Left renal pelvis (tissue), 4 donors: ENCODE data around the gene NAIF1. TPM values are rescaled to one million over a fixed set of nuclear protein-coding genes. Genes with fewer than 3 reads are reported as not detected.
"Not testable (repeated sequence)": the region's sequence is repeated elsewhere in the genome, so short reads cannot be mapped to it uniquely, and the experiment has no call there.

Experiments used
- DNase-seq, 4 donors: peaks; one replicate each; pipeline ENCODE4 v3.0.0-alpha.2; 2013; ENCODE audit warnings: low read depth in 4 of 4, low spot score in 3 of 4
- polyA plus RNA-seq, 4 donors: library from polyadenylated mRNA; unstranded; fragments of 120-200 nt; gene quantifications; one replicate each; pipeline ENCODE4 v1.2.1, GENCODE V29; 2013; ENCODE audit not compliant: insufficient read length in 4 of 4

Gene NAIF1
- polyA plus RNA-seq, 4 donors, result 7.6 to 14.0 (median 11.0) TPM

DNA sequence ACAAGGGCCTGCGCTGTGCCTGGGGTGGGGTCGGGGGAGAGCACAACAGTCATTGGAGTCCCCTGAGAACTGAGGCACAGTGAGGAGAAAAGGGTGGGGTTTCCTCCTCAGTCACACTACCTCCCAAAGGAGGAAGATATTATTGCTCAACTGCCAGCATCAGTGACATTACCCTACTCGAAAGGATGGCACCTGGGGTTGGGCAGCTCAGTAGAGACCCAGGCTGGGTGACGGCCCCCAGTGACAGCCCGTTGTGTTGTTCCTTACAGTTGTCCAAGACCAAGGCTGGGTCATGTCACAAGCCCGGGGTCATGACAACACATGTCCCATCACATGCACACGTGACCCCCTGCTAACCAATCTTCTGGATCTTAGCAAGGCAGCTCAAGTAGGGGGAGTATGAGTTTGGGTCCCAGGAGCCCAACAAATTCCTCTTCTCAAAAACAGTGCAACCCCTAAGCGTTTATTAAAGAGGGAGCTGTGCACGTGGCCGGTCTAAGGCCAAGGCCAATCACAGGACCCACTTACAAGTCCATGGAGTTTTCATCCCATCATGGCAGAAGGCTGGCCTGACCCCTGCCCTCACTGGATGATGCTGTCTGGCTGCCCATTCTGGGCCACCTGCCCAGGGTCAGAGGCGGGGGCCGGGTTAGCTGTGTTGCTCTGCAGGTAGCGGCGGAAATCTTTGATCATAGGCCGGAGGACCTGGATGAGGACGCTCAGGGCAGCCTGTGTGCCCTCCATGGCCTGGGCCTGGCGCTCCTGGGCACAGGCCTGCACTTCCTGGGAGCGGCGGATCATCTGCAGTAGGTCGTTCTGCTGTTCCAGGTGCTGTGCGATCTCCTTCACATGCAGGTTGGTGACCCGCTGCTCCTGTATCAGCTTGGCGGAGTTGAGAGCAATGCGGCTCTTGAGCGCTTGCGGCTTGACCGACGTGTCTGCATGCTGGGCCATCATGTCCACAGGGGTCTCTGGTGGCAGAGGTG lies 4.0 kb downstream of the NAIF1 start:
- DNase-seq, result no peak

DNA sequence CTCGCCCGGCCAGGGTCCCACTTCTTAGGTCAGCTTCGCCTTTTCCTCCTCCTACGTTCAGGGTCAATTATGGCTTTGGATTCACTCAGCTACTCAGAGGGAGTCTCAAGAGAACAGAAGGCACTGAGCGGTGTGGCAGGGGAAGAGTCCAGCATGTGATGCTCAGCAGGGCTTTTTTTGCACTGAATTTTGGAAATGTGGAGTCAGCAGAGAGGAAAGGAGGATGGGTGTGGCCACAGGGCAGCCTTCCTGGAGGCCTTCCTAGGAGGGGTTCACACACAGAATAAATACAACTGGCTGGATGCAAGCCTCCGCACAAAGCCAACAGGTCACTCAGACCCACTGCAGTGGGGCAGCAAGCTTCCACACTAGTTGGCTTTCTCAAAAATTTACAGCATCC lies 4.8 kb downstream of the NAIF1 start:
- no peak for DNase-seq

- DNase-seq, result no peak
These were observed 5.7 kb downstream of the NAIF1 start for GRCh38 chr9:128061275-128061960.

DNA sequence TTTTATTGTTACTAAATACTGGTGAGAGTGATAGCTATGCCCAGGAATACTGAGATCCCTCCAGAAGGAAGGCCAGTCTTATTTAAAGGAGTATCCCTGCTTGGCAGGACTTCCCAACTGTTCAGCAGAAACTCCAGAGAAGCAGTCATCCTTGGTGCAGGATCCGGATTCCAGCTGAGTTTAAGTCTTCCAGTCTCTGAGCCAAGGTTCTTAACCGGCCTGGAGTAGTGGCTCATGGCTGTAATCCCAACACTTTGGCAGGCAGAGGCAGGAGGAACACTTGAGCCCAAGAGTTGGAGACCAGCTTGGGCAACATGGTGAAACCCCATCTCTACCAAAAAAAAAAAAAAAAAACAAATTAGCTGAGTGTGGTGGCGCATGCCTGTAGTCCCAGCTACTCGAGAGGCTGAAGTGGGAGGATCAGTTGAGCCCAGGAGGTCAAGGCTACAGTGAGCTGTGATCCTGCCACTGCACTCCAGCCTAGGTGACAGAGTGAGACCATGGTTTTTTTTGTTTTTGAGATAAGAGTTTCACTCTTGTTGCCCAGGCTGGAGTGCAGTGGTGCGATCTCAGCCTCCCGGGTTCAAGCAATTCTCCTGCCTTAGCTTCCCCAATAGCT lies 7.6 kb downstream of the NAIF1 start:
- no peak for DNase-seq

DNA sequence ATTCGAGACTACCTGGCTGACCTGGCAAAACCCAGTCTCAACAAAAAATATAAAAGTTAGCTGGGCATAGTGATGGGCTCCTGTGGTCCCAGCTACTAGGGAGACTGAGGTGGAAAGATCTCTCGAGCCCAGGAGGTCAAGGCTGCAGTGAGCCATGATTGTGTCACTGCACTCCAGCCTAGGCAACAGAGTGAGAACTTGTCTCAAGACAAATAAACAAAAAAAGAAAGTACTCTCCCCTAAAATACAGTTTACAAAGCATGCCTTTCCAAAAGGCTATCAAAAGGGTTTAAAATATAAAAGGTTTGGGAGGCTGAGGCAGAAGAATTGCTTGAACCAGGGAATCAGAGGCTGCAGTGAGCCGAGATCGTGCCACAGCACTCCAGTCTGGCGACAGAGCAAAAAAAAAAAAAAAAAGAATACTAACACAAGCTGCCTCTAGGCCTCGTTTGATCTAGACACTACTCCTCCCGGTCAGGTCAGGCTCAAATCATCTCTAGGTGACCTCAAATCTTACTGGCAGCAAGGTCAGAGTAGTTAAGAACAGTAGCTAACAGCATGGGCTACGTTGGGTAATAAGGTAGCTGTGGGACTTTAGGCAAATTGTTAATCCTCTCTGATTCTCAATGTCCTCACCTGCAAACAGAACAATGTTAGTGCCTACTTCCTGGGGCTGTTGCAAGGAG lies 9.3 kb downstream of the NAIF1 start:
- DNase-seq, result no peak

DNA sequence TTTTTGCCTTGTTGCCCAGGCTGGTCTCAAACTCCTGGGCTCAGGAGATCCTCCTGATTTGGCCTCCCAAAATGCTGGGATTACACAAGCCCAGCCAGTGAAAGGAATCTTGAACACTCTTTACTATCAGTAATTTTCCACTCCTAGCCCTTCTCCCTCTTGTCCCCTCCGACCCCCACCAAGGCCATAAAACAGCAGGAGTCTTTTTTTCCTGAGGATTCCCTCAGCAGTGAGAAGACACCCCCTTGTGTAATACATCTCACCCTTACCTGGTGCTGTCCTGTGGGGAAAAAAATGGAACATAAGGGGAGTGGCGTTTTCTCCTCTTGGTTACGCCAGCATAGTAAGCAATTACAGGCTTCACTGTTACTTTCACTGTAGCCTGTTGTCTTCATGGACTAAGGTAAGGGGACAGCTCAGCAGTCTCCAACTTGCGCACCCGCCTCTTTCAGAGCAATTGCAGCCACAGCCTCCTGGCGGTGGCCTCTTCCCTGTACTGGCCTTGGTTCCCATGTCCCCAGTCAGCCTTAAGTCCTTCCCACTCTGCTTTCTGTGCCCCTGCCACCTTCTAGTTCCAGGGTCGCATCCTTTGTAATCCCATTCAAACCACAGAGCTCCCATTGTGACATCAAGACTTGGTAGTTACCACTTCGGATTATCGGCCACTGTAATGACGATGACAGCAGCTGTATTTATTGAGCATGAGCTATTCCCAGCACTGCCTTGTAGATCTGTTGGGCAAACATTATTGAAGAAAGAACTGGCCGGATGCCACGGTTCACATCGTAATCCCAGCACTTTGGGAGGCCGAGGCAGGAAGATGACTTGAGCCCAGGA lies 10.0 kb downstream of the NAIF1 start:
- DNase-seq, result no peak

DNA sequence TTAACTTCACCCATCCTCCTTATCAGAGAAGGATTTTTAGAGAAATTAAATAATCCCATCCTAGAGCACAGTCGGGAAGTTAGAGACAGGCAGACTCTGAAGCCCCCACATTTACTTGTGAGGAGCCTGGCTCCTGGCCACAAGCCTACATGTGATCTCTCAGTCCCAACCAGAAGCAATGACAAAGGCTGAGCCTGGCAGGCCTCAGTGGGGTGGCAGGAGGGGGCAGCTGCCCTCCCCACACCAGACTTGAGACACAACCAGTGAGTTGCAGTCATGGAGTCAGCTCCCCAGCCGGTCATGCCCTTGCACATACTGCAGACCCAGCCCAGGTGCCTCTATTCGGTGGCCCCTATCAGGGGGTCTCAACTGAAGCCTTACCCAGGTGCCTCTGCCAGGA lies 11.0 kb downstream of the NAIF1 start:
- no peak for DNase-seq

GRCh38 chr9:128055344-128056040 lies 11.6 kb downstream of the NAIF1 start:
- no peak for DNase-seq

GRCh38 chr9:128054087-128054486 lies 13.0 kb downstream of the NAIF1 start:
- DNase-seq, result no peak

GRCh38 chr9:128053560-128053959 lies 13.6 kb downstream of the NAIF1 start:
- no peak for DNase-seq

- DNase-seq, result no peak
These were observed 15.0 kb downstream of the NAIF1 start for GRCh38 chr9:128051932-128052709.

GRCh38 chr9:128049843-128050242 lies 17.3 kb downstream of the NAIF1 start:
- DNase-seq, result no peak

DNA sequence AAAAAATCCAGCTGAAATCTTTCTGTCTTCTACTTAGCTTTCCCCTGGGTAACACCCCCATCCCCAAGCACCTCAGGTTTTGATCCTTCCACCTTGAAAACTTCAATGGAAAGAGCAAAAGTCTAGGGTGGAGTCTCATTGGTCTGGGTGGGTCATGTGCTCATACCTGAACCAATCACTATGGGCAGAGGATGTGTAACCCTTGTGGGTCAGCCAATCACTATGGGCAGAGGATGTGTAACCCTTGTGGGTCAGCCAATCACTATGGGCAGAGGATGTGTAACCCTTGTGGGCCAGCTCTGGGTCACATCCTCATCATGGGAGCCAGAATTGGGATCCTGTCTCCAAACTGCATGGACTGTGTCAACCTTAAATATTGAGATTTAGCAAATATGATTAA lies 18.5 kb downstream of the NAIF1 start:
- DNase-seq, result no peak

- no peak for DNase-seq
These were observed 19.9 kb downstream of the NAIF1 start for GRCh38 chr9:128047231-128047630.

DNA sequence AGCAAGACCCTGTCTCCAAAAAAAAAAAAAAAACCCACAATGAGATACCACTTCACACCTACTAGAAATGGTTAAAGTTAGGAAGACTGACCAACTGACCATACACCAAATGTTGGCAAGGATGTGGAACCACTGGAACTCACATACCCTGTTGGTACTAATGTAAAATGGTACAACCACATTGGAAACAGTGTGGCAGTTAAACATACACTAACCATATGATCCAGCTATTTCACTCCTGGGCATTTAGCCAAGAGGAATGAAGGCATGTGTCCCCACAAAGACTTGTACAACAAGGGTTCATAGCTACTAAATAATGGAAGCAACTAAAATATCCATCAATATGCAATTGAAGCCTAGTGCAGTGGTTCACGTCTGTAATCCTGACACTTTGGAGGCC lies 21.3 kb downstream of the NAIF1 start:
- DNase-seq, result no peak

DNA sequence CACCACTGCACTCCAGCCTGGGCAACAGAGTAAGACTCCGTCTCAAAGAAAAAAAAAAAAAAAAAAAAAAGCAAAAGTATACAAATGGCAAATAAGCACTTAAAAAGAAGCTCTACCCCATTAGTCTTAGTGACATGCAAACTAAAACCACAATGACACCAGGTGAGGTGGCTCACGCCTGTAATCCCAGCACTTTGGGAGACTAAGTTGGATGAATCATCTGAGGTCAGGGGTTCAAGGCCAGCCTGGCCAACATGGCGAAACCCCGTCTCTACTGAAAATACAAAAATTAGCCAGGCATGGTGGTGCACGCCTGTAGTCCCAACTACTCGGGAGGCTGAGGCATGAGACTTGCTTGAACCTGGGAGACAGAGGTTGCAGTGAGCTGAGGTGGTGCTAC lies 21.7 kb downstream of the NAIF1 start:
- not testable (repeated sequence) for DNase-seq

DNA sequence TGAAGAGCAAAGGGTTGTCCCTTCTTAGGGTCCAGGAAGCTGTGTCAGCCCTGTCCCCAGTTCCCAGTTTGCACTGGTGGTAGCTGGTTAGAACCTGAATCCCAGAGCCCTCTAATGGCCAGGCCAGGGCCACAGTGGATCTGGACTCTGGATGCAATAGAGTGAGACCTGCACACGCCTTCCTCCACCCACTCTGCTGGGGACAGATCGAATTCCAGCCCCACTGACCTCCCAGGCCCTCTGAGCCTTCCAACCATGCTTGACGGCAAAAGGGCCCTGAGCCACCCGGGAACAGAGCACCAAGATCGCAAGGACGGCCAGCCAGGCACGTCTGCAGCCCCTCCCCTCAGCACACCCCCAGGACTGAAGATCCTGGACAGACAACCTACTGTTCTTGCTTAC lies 23.7 kb downstream of the NAIF1 start:
- DNase-seq, result no peak

DNA sequence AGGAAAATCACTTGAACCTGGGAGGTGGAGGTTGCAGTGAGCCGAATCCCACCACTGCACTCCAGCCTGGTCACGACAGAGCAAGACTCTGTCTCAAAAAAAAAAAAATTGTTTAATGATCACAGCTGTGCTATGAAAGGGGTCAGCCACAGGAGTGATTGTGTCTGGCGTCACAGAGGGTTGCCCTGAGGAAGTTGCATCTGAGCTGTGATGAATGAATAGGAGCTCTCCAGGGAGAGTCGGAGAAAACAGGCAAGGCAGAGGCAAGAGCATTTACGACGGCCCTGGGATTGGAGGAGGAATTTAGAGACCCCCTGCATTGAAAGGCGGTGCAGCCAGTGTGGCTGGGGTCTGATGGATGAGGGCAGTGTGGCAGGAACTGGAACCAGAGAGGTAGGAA lies 25.1 kb downstream of the NAIF1 start:
- DNase-seq, result no peak

DNA sequence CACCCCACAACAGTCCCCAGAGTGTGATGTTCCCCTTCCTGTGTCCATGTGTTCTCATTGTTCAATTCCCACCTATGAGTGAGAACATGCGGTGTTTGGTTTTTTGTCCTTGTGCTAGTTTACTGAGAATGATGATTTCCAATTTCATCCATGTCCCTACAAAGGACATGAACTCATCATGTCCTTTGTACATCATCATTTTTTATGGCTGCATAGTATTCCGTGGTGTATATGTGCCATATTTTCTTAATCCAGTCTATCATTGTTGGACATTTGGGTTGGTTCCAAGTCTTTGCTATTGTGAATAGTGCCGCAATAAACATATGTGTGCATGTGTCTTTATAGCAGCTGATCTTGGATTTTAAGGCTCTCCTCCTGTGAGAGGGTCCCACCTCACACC lies 26.3 kb downstream of the NAIF1 start:
- DNase-seq, result not testable (repeated sequence)
